SK-N-SH treated with all-trans-retinoic acid at 6 μM for 48 hours (cell line): ENCODE measurements around the gene MIGA1.

Experiments
- OSR1 ChIP-seq: fragments of 250-450 bp; sonication (Bioruptor Pico); IDR thresholded peaks from 2 replicates; pipeline ENCODE4 v1.8.0; 2022; ENCODE audit warnings: moderate library complexity, mild to moderate bottlenecking, inconsistent platforms
- POU6F1 ChIP-seq: fragments of 250-450 bp; sonication (Bioruptor Pico); IDR thresholded peaks from 2 replicates; pipeline ENCODE4 v1.8.0; 2021; ENCODE audit warnings: low read depth, mild to moderate bottlenecking, moderate library complexity, borderline replicate concordance
- SNAI2 ChIP-seq: fragments of 250-450 bp; sonication (Bioruptor Pico); IDR thresholded peaks from 2 replicates; pipeline ENCODE4 v1.5.0; 2020; ENCODE audit warnings: mild to moderate bottlenecking, moderate library complexity
- TCF4 ChIP-seq: fragments of 250-450 bp; sonication (Bioruptor Pico); IDR thresholded peaks from 2 replicates; pipeline ENCODE4 v1.8.0; 2021; ENCODE audit warnings: mild to moderate bottlenecking, moderate library complexity, borderline replicate concordance
- TOX ChIP-seq: fragments of 250-450 bp; sonication (Bioruptor Pico); IDR thresholded peaks from 2 replicates; pipeline ENCODE4 v1.8.0; 2021; ENCODE audit warnings: mild to moderate bottlenecking, moderate library complexity, borderline replicate concordance

- no peak for TF ChIP-seq TOX (CRISPR knock-in tag)
- no peak for TF ChIP-seq POU6F1 (CRISPR knock-in tag)
- TF ChIP-seq TCF4 (CRISPR knock-in tag), result no peak
- no peak for TF ChIP-seq SNAI2 (CRISPR knock-in tag)
- TF ChIP-seq OSR1 (CRISPR knock-in tag), result no peak
Observed at GRCh38 chr1:77891200-77891599, 111.8 kb downstream of the MIGA1 start.
